Mesothelial cell of epicardium (in vitro differentiated cells): ENCODE results near the gene DGKI. TPM values are rescaled to one million over a fixed set of nuclear protein-coding genes. Genes with fewer than 3 reads are reported as not detected.

Source experiments
- DNase-seq, 2 experiments: peaks; one replicate each; pipeline ENCODE4 v3.0.0; 2021; ENCODE audit warnings: low spot score in 2 of 2; ENCODE audit not compliant: unreplicated experiment in 2 of 2
- H3K27ac Mint-ChIP-seq: 2 replicates; pipeline ENCODE4 v1.8.0; 2021; ENCODE audit warnings: mixed read lengths
- H3K27me3 Mint-ChIP-seq: 2 replicates; pipeline ENCODE4 v1.8.0; 2021; ENCODE audit warnings: low read depth, mixed read lengths
- H3K36me3 Mint-ChIP-seq: 2 replicates; pipeline ENCODE4 v1.8.0; 2021; ENCODE audit warnings: mixed read lengths
- H3K4me1 Mint-ChIP-seq: 2 replicates; pipeline ENCODE4 v1.8.0; 2021; ENCODE audit warnings: mixed read lengths
- H3K4me3 Mint-ChIP-seq: 2 replicates; pipeline ENCODE4 v1.8.0; 2021; ENCODE audit warnings: mild to moderate bottlenecking, moderate library complexity, mixed read lengths
- H3K9me3 Mint-ChIP-seq: 2 replicates; pipeline ENCODE4 v1.8.0; 2021; ENCODE audit warnings: mixed read lengths
- total RNA-seq: library from RNA; stranded (reverse); gene quantifications from 3 replicates; pipeline ENCODE4 v1.2.1, GENCODE V29; 2021
- TF ChIP-seq, protein P1 (sequence below): fragments of 200-600 bp; sonication (generic); IDR thresholded peaks from one replicate; pipeline ENCODE4 v1.5.0; 2021; ENCODE audit warnings: antibody characterized with exemption; ENCODE audit not compliant: unreplicated experiment

The DGKI gene
- total RNA-seq, 1 donor from 2014 or later, result 2.0 TPM

DNA sequence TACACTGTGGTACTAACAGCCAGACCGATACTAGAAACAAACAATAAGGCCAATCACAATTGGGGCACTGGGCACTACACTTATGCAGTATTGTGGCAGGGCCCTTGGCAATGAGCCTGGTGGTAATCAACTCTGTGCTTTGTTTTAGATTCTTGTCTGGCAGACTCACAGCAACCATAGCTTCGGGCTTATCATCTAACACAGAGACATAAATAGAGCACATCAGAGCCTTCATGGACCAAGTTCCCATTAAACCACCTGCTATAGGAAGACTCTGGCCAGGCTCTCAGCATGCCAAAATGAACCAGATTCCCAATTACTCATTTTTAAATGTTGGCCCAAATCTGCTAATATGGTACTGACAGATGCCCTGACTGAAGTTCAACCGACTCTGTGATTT lies 218.6 kb downstream of the DGKI start:
- H3K4me1 Mint-ChIP-seq, result no peaks in the 10 kb centered on the region

DNA sequence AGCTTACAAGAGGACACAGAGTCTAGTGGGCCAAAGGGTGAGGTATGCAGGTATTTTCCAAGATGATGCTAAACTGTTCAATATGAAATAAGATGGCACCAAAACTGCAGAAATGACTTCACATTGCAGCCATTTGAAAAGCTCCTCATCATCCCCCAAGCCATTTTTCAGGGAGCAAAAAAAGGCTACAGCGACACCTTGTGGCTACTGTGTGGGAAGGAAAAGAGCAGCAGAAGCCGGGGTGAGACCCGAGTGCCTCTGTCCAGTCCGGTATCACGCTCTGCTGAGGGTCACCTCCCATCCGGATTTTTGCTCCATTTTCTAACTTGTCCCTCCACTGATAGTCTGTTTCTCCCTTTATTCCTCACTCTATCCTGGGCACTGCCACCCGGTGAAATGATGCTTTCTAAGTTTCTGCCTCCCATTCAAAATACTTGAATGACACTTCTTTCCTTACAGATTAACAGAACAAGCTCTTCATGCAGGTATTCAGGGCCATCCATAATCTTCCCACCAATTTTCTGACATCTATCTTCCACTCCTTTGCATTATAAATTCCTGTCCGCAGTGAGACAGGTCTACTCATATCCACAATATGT lies 220.2 kb downstream of the DGKI start:
- H3K36me3 Mint-ChIP-seq, result no peaks in the 10 kb centered on the region
- no peak overlapping the region for H3K4me3 Mint-ChIP-seq
- H3K9me3 Mint-ChIP-seq, result no peaks in the 10 kb centered on the region
- no peaks in the 10 kb centered on the region for H3K4me1 Mint-ChIP-seq
- DNase-seq, result peak; percentile 34 to 70
- H3K27me3 Mint-ChIP-seq, result peaks cover 2% of the 10 kb centered on the region
- H3K27ac Mint-ChIP-seq, result no peak overlapping the region
- TF ChIP-seq, protein P1, sequence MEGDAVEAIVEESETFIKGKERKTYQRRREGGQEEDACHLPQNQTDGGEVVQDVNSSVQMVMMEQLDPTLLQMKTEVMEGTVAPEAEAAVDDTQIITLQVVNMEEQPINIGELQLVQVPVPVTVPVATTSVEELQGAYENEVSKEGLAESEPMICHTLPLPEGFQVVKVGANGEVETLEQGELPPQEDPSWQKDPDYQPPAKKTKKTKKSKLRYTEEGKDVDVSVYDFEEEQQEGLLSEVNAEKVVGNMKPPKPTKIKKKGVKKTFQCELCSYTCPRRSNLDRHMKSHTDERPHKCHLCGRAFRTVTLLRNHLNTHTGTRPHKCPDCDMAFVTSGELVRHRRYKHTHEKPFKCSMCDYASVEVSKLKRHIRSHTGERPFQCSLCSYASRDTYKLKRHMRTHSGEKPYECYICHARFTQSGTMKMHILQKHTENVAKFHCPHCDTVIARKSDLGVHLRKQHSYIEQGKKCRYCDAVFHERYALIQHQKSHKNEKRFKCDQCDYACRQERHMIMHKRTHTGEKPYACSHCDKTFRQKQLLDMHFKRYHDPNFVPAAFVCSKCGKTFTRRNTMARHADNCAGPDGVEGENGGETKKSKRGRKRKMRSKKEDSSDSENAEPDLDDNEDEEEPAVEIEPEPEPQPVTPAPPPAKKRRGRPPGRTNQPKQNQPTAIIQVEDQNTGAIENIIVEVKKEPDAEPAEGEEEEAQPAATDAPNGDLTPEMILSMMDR, result peak; percentile 71

More for the DNA sequence above, 218.6 kb downstream of the DGKI start:
- DNase-seq, result no peak
- TF ChIP-seq, protein P1, result no peak
- Mint-ChIP-seq H3K27me3 (peaks cover 2% of the 10 kb centered on the region), H3K27ac (no peak overlapping the region), H3K9me3 (peaks cover 4% of the 10 kb centered on the region), H3K4me3 (no peak overlapping the region), H3K36me3 (no peaks in the 10 kb centered on the region)

DNA sequence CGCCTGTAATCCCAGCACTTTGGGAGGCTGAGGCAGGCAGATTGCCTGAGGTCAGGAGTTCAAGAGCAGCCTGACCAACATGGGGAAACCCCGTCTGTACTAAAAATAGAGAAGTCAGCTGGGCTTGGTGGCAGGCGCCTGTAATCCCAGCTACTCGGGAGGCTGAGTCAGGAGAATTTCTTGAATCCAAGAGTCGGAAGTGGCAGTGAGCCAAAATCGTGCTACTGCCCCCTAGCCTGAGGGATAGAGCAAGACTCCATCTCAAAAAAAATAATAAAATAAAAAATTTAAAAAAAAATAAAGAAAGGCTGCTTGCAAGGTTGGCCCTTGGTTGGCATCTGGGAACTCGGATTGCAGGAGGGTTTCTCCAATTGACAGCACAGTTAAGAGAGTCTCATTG lies 221.6 kb downstream of the DGKI start:
- no peaks in the 10 kb centered on the region for H3K36me3 Mint-ChIP-seq
- no peak overlapping the region for H3K4me3 Mint-ChIP-seq
- H3K4me1 Mint-ChIP-seq, result peaks cover 3% of the 10 kb centered on the region
- no peak for DNase-seq
- H3K9me3 Mint-ChIP-seq, result no peaks in the 10 kb centered on the region
- H3K27me3 Mint-ChIP-seq, result peaks cover 2% of the 10 kb centered on the region
- no peak overlapping the region for H3K27ac Mint-ChIP-seq
- TF ChIP-seq, protein P1, result peak; percentile 40

DNA sequence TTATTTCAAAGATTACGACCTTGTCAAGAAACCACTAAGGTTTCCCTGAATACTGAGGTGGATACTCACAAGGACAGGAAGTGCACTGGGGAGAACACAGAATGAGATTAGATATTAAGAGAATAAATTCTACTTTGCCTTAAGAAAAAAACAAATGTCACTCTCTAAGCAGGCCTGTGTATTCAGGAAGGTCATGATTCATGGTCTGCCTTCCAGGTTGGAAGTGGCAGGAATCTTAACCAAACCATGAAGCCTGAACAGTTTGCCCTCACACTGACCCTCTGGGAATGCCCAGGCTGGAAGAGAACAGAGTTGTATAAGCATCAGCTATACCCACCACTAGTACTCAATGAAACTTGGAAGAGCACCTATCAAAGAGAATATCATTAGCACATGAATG lies 227.6 kb downstream of the DGKI start:
- Mint-ChIP-seq H3K27me3 (no peaks in the 10 kb centered on the region), H3K4me3 (no peak overlapping the region), H3K27ac (no peak overlapping the region), H3K4me1 (peaks cover 9% of the 10 kb centered on the region), H3K9me3 (no peaks in the 10 kb centered on the region), H3K36me3 (no peaks in the 10 kb centered on the region)
- DNase-seq, result no peak
- TF ChIP-seq, protein P1, result no peak

DNA sequence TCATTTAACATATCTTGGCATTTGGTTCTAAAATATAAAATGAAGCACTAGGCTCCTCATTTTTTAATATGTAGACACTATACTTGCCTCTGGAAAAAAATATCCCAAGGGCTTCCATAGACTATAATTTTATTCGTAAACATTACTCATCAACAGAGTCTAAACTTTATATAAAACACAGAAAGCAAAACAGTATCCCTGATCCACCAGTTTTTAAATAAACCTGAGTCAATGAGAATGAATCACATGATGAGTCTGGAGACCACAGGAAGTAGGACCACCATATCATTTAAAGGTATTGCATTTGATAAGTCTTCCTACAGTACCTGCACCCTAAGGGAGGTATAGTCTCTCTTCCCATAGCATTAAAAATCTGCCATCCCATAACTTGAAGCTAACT lies 228.0 kb downstream of the DGKI start:
- Mint-ChIP-seq H3K27me3 (no peaks in the 10 kb centered on the region), H3K4me1 (peaks cover 13% of the 10 kb centered on the region), H3K4me3 (no peak overlapping the region), H3K27ac (no peak overlapping the region), H3K9me3 (no peaks in the 10 kb centered on the region), H3K36me3 (no peaks in the 10 kb centered on the region)
- no peak for DNase-seq
- TF ChIP-seq, protein P1, result no peak
